Measurements from ENCODE around the gene RAI1.

- no peak for TF ChIP-seq CSDC2 (CRISPR knock-in tag; IDR thresholded peaks at IDR 0.05)
- TF ChIP-seq TCF4 (CRISPR knock-in tag; IDR thresholded peaks at IDR 0.05; ENCODE audit: borderline replicate concordance) = no peak
- no peak for TF ChIP-seq PATZ1 (CRISPR knock-in tag; IDR thresholded peaks at IDR 0.05; ENCODE audit: borderline replicate concordance)
- no peak for TF ChIP-seq ISL1 (CRISPR knock-in tag; IDR thresholded peaks at IDR 0.05)
- no peak for TF ChIP-seq OSR1 (CRISPR knock-in tag; IDR thresholded peaks at IDR 0.05)
- TF ChIP-seq ZNF70 (CRISPR knock-in tag; IDR thresholded peaks at IDR 0.05) = no peak
- no peak for TF ChIP-seq RARB (CRISPR knock-in tag; IDR thresholded peaks at IDR 0.05)
- no peak for TF ChIP-seq CREB5 (CRISPR knock-in tag; IDR thresholded peaks at IDR 0.05; ENCODE audit: low read depth)
- TF ChIP-seq ZFP30 (CRISPR knock-in tag; IDR thresholded peaks at IDR 0.05) = no peak
- no peak for TF ChIP-seq SNAI2 (CRISPR knock-in tag; IDR thresholded peaks at IDR 0.05)
Measured at GRCh38 chr17:17859909-17860765, 178.9 kb downstream of the RAI1 start.

All from SK-N-SH treated with all-trans-retinoic acid at 6 μM for 48 hours (cell line).